Articular chondrocyte of knee joint (primary cell): ENCODE results near the gene TAF11L6. TPM values are rescaled to one million over a fixed set of nuclear protein-coding genes. Genes with fewer than 3 reads are reported as not detected.

Source experiments
- small RNA-seq: library from RNA; depleted of rRNA; stranded (forward); fragments of <200 nt; gene quantifications from one replicate; pipeline ENCODE3, GENCODE V24; 2012
- total RNA-seq: library from RNA; depleted of rRNA; stranded (reverse); fragments of >200 nt; gene quantifications from 2 replicates; pipeline ENCODE4 v1.2.3, GENCODE V29; 2012

The TAF11L6 gene
- not detected in 2 replicates for total RNA-seq

DNA sequence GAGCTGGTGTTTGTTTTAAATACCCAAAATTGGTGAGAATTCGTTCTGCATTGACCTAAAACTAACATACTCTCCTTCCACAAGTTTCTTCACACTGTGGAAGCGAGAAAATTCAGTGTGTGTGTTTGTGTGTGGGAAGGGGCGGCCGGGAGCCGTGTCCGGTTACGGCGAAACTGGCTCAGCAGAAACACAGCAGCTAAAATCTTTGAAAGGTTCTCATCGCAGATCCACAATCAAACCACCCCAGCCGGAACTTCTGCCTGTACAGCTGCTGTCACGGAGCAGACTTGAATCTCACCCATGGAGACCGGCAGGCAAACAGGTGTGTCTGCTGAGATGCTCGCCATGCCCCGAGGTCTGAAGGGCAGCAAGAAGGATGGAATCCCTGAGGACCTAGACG lies at the start of gene TAF11L6:
Gene TAF11L6, plus strand, starts transcription at position 301 of the 400 bp plus-strand sequence.

DNA sequence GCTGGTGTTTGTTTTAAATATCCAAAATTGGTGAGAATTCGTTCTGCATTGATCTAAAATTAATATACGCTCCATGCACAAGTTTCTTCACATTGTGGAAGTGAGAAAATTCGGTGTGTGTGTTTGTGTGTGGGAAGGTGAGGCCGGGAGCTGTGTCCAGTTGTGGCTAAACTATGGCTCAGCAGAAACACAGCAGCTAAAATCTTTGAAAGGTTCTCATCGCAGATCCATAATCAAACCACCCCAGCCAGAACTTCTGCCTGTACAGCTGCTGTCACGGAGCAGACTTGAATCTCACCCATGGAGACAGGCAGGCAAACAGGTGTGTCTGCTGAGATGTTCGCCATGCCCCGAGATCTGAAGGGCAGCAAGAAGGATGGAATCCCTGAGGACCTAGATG lies 30.5 kb upstream of the TAF11L6 start, which contains the start of gene TAF11L2:
Gene TAF11L2, plus strand, starts transcription at position 301 of the 400 bp plus-strand sequence.

DNA sequence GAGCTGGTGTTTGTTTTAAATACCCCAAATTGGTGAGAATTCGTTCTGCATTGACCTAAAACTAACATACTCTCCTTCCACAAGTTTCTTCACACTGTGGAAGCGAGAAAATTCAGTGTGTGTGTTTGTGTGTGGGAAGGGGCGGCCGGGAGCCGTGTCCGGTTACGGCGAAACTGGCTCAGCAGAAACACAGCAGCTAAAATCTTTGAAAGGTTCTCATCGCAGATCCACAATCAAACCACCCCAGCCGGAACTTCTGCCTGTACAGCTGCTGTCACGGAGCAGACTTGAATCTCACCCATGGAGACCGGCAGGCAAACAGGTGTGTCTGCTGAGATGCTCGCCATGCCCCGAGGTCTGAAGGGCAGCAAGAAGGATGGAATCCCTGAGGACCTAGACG lies 10.4 kb upstream of the TAF11L6 start, which contains the start of gene TAF11L3:
Gene TAF11L3, plus strand, starts transcription at position 301 of the 400 bp plus-strand sequence.

DNA sequence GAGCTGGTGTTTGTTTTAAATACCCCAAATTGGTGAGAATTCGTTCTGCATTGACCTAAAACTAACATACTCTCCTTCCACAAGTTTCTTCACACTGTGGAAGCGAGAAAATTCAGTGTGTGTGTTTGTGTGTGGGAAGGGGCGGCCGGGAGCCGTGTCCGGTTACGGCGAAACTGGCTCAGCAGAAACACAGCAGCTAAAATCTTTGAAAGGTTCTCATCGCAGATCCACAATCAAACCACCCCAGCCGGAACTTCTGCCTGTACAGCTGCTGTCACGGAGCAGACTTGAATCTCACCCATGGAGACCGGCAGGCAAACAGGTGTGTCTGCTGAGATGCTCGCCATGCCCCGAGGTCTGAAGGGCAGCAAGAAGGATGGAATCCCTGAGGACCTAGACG lies 7.0 kb upstream of the TAF11L6 start, which contains the start of gene TAF11L4:
Gene TAF11L4, plus strand, starts transcription at position 301 of the 400 bp plus-strand sequence.

GRCh38 chr5:17524935-17525334 lies 3.5 kb upstream of the TAF11L6 start, which contains the start of gene TAF11L5:
Gene TAF11L5 (plus strand): TSS chr5:17525235.

Small RNA genes lying within 50 kb of the gene (small RNA-seq; reads per million reads assigned to genes)
- gene AC106774.3: not detected

Other genes with a start within 250 kb of the TAF11L6 start
- not detected in 2 replicates for gene TAF11L2, start 30.4 kb upstream of the TAF11L6 start, total RNA-seq
- not detected in 2 replicates for gene TAF11L3, start 10.3 kb upstream of the TAF11L6 start, total RNA-seq
- not detected in 2 replicates for gene TAF11L4, start 6.9 kb upstream of the TAF11L6 start, total RNA-seq
- not detected in 2 replicates for gene TAF11L5, start 3.4 kb upstream of the TAF11L6 start, total RNA-seq
- gene TAF11L7, start 57.1 kb downstream of the TAF11L6 start, total RNA-seq: not detected in 2 replicates
- not detected in 2 replicates for gene TAF11L8, start 62.3 kb downstream of the TAF11L6 start, total RNA-seq
- not detected in 2 replicates for gene TAF11L9, start 65.7 kb downstream of the TAF11L6 start, total RNA-seq
- not detected in 2 replicates for gene TAF11L10, start 69.2 kb downstream of the TAF11L6 start, total RNA-seq
- gene TAF11L11, start 75.5 kb downstream of the TAF11L6 start, total RNA-seq: not detected in 2 replicates
- not detected in 2 replicates for gene TAF11L12, start 81.7 kb downstream of the TAF11L6 start, total RNA-seq
- gene TAF11L13, start 103.4 kb downstream of the TAF11L6 start, total RNA-seq: not detected in 2 replicates
- not detected in 2 replicates for gene TAF11L14, start 105.8 kb downstream of the TAF11L6 start, total RNA-seq